CD4-positive, alpha-beta T cell treated with Interleukin-15 for 4 hours (primary cell): Measurements from ENCODE around the gene GPC2.

Experiments
- DNase-seq: peaks from one replicate; pipeline ENCODE4 v3.0.0-alpha.2; 2020; ENCODE audit warnings: low spot score

Gene GPC2

DNA sequence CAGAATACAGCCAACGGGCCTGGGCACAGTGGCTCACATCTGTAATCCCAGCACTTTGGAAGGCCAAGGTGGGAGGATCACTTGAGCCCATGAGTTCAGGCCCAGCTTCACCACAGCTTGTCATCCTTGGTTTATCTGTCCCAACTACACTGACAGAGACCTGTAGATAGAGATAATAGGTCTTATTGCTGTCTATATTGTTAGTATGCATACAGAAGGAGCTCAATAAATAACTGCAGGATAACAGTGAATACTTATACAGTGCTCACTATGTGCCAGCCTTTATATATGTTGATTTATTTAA is 56.5 kb downstream of the GPC2 start:
- no peak for DNase-seq

- peak; percentile 79 for DNase-seq
Measured at GRCh38 chr7:100119970-100120732, 57.0 kb downstream of the GPC2 start.
